ENCODE results near the gene DHX36. TPM values are rescaled to one million over a fixed set of nuclear protein-coding genes. Genes with fewer than 3 reads are reported as not detected.

The DHX36 gene
- total RNA-seq, 2 experiments from 2014 or later = 40.6 to 77.4 TPM

DNA sequence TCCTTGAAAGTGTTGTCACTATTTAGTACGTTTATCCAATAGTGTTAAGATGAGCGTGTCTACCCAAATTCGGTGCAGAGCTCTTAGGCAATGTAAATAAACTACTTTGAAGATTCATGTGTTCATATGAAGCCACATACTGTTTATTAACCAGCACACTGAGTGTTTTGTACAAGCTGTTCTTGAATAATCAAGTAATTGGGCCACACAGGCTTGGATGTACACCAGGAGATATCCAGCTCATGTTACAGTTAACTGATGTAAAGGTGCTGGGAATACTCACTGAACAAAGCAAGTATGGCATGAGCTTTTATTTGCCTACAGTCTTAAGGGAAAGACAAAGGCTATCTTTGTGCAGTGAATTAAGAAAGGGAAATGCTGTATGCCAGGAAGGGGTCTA, 632 bp upstream of the DHX36 start:
- H2AFZ ChIP-seq (ENCODE audit: low read length) = peak overlapping the region; percentile 99
- no peak for DNase-seq (ENCODE audit: low spot score)
- H3K4me2 ChIP-seq (ENCODE audit: low read length) = peak overlapping the region; percentile 78
- peaks cover 30% of the 10 kb centered on the region for H4K20me1 ChIP-seq (ENCODE audit: insufficient read depth, low read length)
- peaks cover 30% of the 10 kb centered on the region for H3K36me3 ChIP-seq (ENCODE audit: insufficient read depth, low read length)
- intact Hi-C loops (cut with micrococcal nuclease; ENCODE audit: unreplicated experiment) = loop anchor here (5.0 to 10.0 kb wide), 2 partner anchors 1163 to 1530 kb away; partner anchors contain the start of genes RAP2B and SLC33A1
- H3K27ac ChIP-seq (ENCODE audit: low read depth, low read length, poor library complexity, severe bottlenecking) = no peak overlapping the region
- ChIA-PET POLR2A (interaction anchor here (0.5 to 1.5 kb wide), 6 partner anchors 12 to 1547 kb away, joined by 3 to 5 read pairs (median 3); no protein-coding TSS in a partner anchor), CTCF (ENCODE audit: unreplicated experiment) (no interaction called here)
- H3K9me3 ChIP-seq (ENCODE audit: low read length) = peaks cover 12% of the 10 kb centered on the region; the same call in 1 of the 2 replicates
- no peaks in the 10 kb centered on the region for H3K9me2 ChIP-seq (ENCODE audit: insufficient read depth, low read length)
- TF ChIP-seq, protein P1, sequence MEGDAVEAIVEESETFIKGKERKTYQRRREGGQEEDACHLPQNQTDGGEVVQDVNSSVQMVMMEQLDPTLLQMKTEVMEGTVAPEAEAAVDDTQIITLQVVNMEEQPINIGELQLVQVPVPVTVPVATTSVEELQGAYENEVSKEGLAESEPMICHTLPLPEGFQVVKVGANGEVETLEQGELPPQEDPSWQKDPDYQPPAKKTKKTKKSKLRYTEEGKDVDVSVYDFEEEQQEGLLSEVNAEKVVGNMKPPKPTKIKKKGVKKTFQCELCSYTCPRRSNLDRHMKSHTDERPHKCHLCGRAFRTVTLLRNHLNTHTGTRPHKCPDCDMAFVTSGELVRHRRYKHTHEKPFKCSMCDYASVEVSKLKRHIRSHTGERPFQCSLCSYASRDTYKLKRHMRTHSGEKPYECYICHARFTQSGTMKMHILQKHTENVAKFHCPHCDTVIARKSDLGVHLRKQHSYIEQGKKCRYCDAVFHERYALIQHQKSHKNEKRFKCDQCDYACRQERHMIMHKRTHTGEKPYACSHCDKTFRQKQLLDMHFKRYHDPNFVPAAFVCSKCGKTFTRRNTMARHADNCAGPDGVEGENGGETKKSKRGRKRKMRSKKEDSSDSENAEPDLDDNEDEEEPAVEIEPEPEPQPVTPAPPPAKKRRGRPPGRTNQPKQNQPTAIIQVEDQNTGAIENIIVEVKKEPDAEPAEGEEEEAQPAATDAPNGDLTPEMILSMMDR (conservative IDR thresholded peaks at IDR 0.05; ENCODE audit: low read length) = no peak
- TF ChIP-seq EZH2phosphoT487 (IDR thresholded peaks at IDR 0.05; ENCODE audit: borderline replicate concordance, low read depth, low read length) = no peak
- peaks cover 39% of the 10 kb centered on the region for H3K4me1 ChIP-seq (ENCODE audit: insufficient read depth, low read length, poor library complexity, severe bottlenecking)
- BruUV-seq (replicated peaks) = TSS peak; percentile 90
- peaks cover 43% of the 10 kb centered on the region for H3K79me2 ChIP-seq (ENCODE audit: insufficient read depth, low read depth, low read length)
- H3K4me3 ChIP-seq (ENCODE audit: low read depth, low read length, poor library complexity, severe bottlenecking) = peak overlapping the region; percentile 85

DNA sequence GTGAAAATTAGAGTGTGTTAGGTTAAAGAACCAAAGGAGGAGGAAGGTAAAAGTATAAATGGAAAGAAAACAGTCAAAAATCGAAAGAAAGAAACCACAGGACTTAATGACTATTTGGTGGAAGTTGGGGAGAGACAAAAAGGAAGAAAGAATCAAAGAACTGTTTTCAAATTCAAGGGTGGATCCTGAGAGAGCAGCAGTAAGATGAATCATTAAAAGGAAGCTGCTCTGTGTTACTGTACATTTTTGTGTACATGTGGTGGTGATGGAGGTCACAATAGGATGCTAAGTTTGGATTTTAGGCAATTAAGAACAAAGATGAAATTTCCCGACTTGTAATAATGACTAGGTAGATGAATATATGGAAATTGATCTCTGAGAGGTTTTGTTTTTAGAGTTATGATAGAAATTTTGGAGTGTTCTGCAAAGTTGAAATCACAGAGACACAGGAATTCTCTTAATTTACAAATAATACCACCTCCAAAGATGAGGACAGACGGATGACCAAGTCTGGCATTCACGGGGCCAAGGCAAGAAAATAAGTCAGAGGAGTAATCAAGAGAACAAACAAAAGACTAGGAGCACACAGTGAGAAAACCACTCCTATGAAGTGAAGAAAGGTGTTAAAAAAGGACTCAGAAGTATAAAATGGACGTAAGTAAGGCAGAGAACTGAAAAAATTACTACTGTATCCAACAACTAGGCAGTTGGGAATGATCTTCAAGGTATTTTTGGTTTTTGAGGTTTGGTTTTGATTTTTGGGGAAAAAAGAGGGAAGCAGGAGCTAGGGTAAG, 7.1 kb downstream of the DHX36 start:
- no peak overlapping the region for H3K27ac ChIP-seq (ENCODE audit: low read depth, low read length, poor library complexity, severe bottlenecking)
- intact Hi-C loops (cut with micrococcal nuclease; ENCODE audit: unreplicated experiment) = no loop called here
- no peak for TF ChIP-seq EZH2phosphoT487 (IDR thresholded peaks at IDR 0.05; ENCODE audit: borderline replicate concordance, low read depth, low read length)
- TF ChIP-seq, protein P1 (conservative IDR thresholded peaks at IDR 0.05; ENCODE audit: low read length) = no peak
- peaks cover 44% of the 10 kb centered on the region for H4K20me1 ChIP-seq (ENCODE audit: insufficient read depth, low read length)
- H3K4me2 ChIP-seq (ENCODE audit: low read length) = no peak overlapping the region
- H3K9me2 ChIP-seq (ENCODE audit: insufficient read depth, low read length) = no peaks in the 10 kb centered on the region
- POLR2A ChIA-PET = interaction anchor here (1.2 kb wide), 1 partner anchor 16 kb away, joined by 3 read pairs; no protein-coding TSS in a partner anchor
- no peak overlapping the region for H2AFZ ChIP-seq (ENCODE audit: low read length)
- H3K79me2 ChIP-seq (ENCODE audit: insufficient read depth, low read depth, low read length) = peaks cover 73% of the 10 kb centered on the region
- peaks cover 29% of the 10 kb centered on the region for H3K4me1 ChIP-seq (ENCODE audit: insufficient read depth, low read length, poor library complexity, severe bottlenecking)
- no peak overlapping the region for H3K4me3 ChIP-seq (ENCODE audit: low read depth, low read length, poor library complexity, severe bottlenecking)
- CTCF ChIA-PET (ENCODE audit: unreplicated experiment) = no interaction called here
- no TSS peak for BruUV-seq (replicated peaks)
- H3K9me3 ChIP-seq (ENCODE audit: low read length) = peaks cover 5% of the 10 kb centered on the region; the same call in 1 of the 2 replicates
- H3K36me3 ChIP-seq (ENCODE audit: insufficient read depth, low read length) = peaks cover 97% of the 10 kb centered on the region
- no peak for DNase-seq (ENCODE audit: low spot score)

DNA sequence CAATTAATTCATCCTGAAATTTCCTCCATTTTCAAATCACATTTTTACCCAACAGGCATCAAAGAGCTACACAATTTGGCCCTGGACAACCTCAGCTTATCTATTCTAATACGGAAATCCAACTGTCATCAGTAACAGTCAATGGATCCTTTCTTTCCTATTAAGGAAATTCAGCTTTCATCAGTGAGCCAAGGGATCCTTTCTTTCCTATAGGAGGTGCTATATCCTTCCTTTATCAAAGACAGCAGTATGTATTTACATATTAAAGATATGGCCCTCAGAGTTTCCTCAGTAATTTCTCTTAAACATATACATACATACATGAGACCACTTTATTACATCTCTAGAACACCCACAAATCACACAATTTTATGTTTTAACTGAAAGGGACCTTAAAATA, 10.1 kb downstream of the DHX36 start:
- TF ChIP-seq, protein P1 (conservative IDR thresholded peaks at IDR 0.05; ENCODE audit: low read length) = peak; percentile 47
- TF ChIP-seq EZH2phosphoT487 (IDR thresholded peaks at IDR 0.05; ENCODE audit: borderline replicate concordance, low read depth, low read length) = no peak

More for the DNA sequence above, 10.1 kb downstream of the DHX36 start:
- no peak overlapping the region for H3K4me2 ChIP-seq (ENCODE audit: low read length)
- peaks cover 60% of the 10 kb centered on the region for H3K79me2 ChIP-seq (ENCODE audit: insufficient read depth, low read depth, low read length)
- H3K4me3 ChIP-seq (ENCODE audit: low read depth, low read length, poor library complexity, severe bottlenecking) = no peak overlapping the region
- BruUV-seq (replicated peaks) = no TSS peak
- intact Hi-C loops (cut with micrococcal nuclease; ENCODE audit: unreplicated experiment) = no loop called here
- H3K9me3 ChIP-seq (ENCODE audit: low read length) = no peaks in the 10 kb centered on the region
- no peak overlapping the region for H3K27ac ChIP-seq (ENCODE audit: low read depth, low read length, poor library complexity, severe bottlenecking)
- no peak overlapping the region for H2AFZ ChIP-seq (ENCODE audit: low read length)
- peaks cover 92% of the 10 kb centered on the region for H3K36me3 ChIP-seq (ENCODE audit: insufficient read depth, low read length)
- POLR2A ChIA-PET = interaction anchor here (1.0 to 2.9 kb wide), 4 partner anchors 8 to 34 kb away, joined by 3 to 12 read pairs (median 5); no protein-coding TSS in a partner anchor
- no peaks in the 10 kb centered on the region for H3K4me1 ChIP-seq (ENCODE audit: insufficient read depth, low read length, poor library complexity, severe bottlenecking)
- CTCF ChIA-PET (ENCODE audit: unreplicated experiment) = no interaction called here
- H3K9me2 ChIP-seq (ENCODE audit: insufficient read depth, low read length) = no peaks in the 10 kb centered on the region
- peaks cover 17% of the 10 kb centered on the region; the same call in 1 of the 2 replicates for H4K20me1 ChIP-seq (ENCODE audit: insufficient read depth, low read length)
- no peak for DNase-seq (ENCODE audit: low spot score)
